B cell (primary cell): ENCODE results near the gene TPP2. TPM values are rescaled to one million over a fixed set of nuclear protein-coding genes. Genes with fewer than 3 reads are reported as not detected.

ENCODE experiments used
- ATAC-seq: fragments of 200-7000 bp; cut with Tn5 transposase; one replicate; pipeline ENCODE4 v1.10.0; 2021; ENCODE audit warnings: low read depth, mild to moderate bottlenecking, moderate number of reproducible peaks, moderate library complexity
- CTCF ChIA-PET: fragments of 350-600 bp; sonication (Branson Sonifier 250); formaldehyde crosslinking; loops from one replicate; lab custom pipeline; 2021; ENCODE audit warnings: antibody characterized with exemption, inconsistent platforms; lab: Charles Lee
- POLR2A ChIA-PET: fragments of 350-600 bp; sonication (Branson Sonifier 250); formaldehyde crosslinking; loops from one replicate; lab custom pipeline; 2021; ENCODE audit warnings: antibody characterized with exemption; lab: Charles Lee
- DNase-seq: peaks from one replicate; pipeline ENCODE4 v3.0.0; 2013
- H2AFZ ChIP-seq: 2 replicates; pipeline ENCODE4 v1.6.1; 2012; ENCODE audit warnings: mild to moderate bottlenecking, low read depth, low read length; ENCODE audit not compliant: insufficient read depth, poor library complexity, severe bottlenecking
- H3K27ac ChIP-seq, 2 donors: 1 replicate in 1 of 2; 2 replicates in 1 of 2; pipeline ENCODE4 v1.5.1; 2012 to 2013; ENCODE audit warnings: low read length in 2 of 2, mild to moderate bottlenecking in 2 of 2, moderate library complexity in 1 of 2
- H3K27me3 ChIP-seq, 4 experiments: fragments of 200-600 bp in 1 of 4; sonication (generic) in 1 of 4; replicated peaks in 1 of 4; 1 replicate in 2 of 4; 2 replicates in 2 of 4; pipeline versions ENCODE4 v1.6.1 to v1.7.0; 2013 to 2016; ENCODE audit warnings: low read length in 3 of 4, mild to moderate bottlenecking in 2 of 4, mixed read lengths in 1 of 4, moderate library complexity in 1 of 4; ENCODE audit not compliant: insufficient read depth in 4 of 4, control insufficient read depth in 3 of 4; ENCODE audit errors: control extremely low read depth in 1 of 4
- H3K36me3 ChIP-seq, 2 experiments: replicated peaks in 1 of 2; 1 replicate in 1 of 2; 2 replicates in 1 of 2; pipeline versions ENCODE4 v1.6.1 to v1.7.1; 2013; ENCODE audit warnings: low read length in 1 of 2; ENCODE audit not compliant: insufficient read depth in 2 of 2, control insufficient read depth in 1 of 2; ENCODE audit errors: control extremely low read depth in 1 of 2, extremely low read depth in 1 of 2
- H3K4me1 ChIP-seq, 2 donors: fragments of 200-600 bp in 1 of 2; sonication (generic) in 1 of 2; 1 replicate in 1 of 2; 2 replicates in 1 of 2; pipeline versions ENCODE4 v1.5.1 to v1.6.1; 2013 to 2017; ENCODE audit warnings: low read length in 2 of 2; ENCODE audit not compliant: control insufficient read depth in 2 of 2, insufficient read depth in 2 of 2
- H3K4me2 ChIP-seq: replicated peaks from 2 replicates; pipeline ENCODE3; 2012; ENCODE audit warnings: mild to moderate bottlenecking, low read depth, low read length; ENCODE audit not compliant: poor library complexity, severe bottlenecking
- H3K4me3 ChIP-seq, 5 experiments: fragments of 200-600 bp in 1 of 5; sonication (generic) in 1 of 5; 1 replicate in 3 of 5; 2 replicates in 2 of 5; pipeline versions ENCODE4 v1.5.1 to v1.7.0; 2011 to 2016; ENCODE audit warnings: low read length in 4 of 5, mild to moderate bottlenecking in 4 of 5, low read depth in 2 of 5, control low read depth in 1 of 5, moderate library complexity in 1 of 5; ENCODE audit not compliant: insufficient read depth in 1 of 5; ENCODE audit errors: control extremely low read depth in 1 of 5, extremely low read depth in 1 of 5
- H3K79me2 ChIP-seq: fragments of 200-600 bp; sonication (generic); one replicate; pipeline ENCODE4 v1.6.0; 2016; ENCODE audit warnings: low read length; ENCODE audit not compliant: control insufficient read depth, insufficient read depth
- H3K9ac ChIP-seq: fragments of 200-600 bp; sonication (generic); 2 replicates; pipeline ENCODE4 v1.6.1; 2017; ENCODE audit warnings: mild to moderate bottlenecking, low read length, moderate library complexity
- H3K9me3 ChIP-seq, 3 donors: one replicate each; pipeline versions ENCODE4 v1.6.1 to v1.7.1; 2013; ENCODE audit warnings: low read length in 2 of 3; ENCODE audit not compliant: control insufficient read depth in 2 of 3, insufficient read depth in 1 of 3; ENCODE audit errors: control extremely low read depth in 1 of 3
- H4K20me1 ChIP-seq: 2 replicates; pipeline ENCODE4 v1.6.0; 2012; ENCODE audit warnings: mild to moderate bottlenecking, low read length; ENCODE audit not compliant: insufficient read depth, control insufficient read depth, poor library complexity, severe bottlenecking
- H3K27ac Mint-ChIP-seq: one replicate; pipeline ENCODE4 v1.8.0; 2021; ENCODE audit warnings: mixed read lengths
- H3K27me3 Mint-ChIP-seq: one replicate; pipeline ENCODE4 v1.8.0; 2021; ENCODE audit warnings: mixed read lengths
- H3K4me1 Mint-ChIP-seq: one replicate; pipeline ENCODE4 v1.8.0; 2021; ENCODE audit warnings: mixed read lengths
- H3K4me3 Mint-ChIP-seq: one replicate; pipeline ENCODE4 v1.8.0; 2021; ENCODE audit warnings: mixed read lengths
- H3K9me3 Mint-ChIP-seq: one replicate; pipeline ENCODE4 v1.8.0; 2022; ENCODE audit warnings: mixed read lengths; ENCODE audit not compliant: insufficient read depth
- CTCF ChIP-seq: fragments of 200-600 bp; IDR thresholded peaks from one replicate; pipeline ENCODE4 v1.8.0; 2022; ENCODE audit warnings: antibody characterized with exemption, mild to moderate bottlenecking
- EZH2 ChIP-seq: IDR thresholded peaks from 2 replicates; pipeline ENCODE4 v1.6.1; 2012; ENCODE audit warnings: borderline replicate concordance, low read depth, mild to moderate bottlenecking, moderate library complexity, low read length; ENCODE audit not compliant: insufficient read depth, poor library complexity, severe bottlenecking
- WGBS: methylation state at CpG from one replicate; pipeline ENCODE4 v1.1.5; 2013; ENCODE audit warnings: missing lambda C conversion rate; ENCODE audit not compliant: insufficient coverage; 5-methylcytosine and 5-hydroxymethylcytosine counted together
- intact Hi-C: fragments of 100-400 bp; cut with micrococcal nuclease; formaldehyde crosslinking; loops from one replicate; pipeline ENCODE4 v1.10.0; 2022
- polyA plus RNA-seq: library from polyadenylated mRNA; depleted of rRNA; stranded (reverse); fragments of >200 nt; gene quantifications from 2 replicates; pipeline ENCODE4 v1.2.3, GENCODE V29; 2012
- total RNA-seq, 2 donors: library from RNA; stranded (reverse); fragments of 120-200 nt in 1 of 2; gene quantifications; 1 replicate in 1 of 2; 2 replicates in 1 of 2; pipeline versions ENCODE4 v1.2.3 to v1.2.4, GENCODE V29; 2013 to 2022

The TPP2 gene
- total and polyA plus RNA-seq, 2 donors (not counting 1 experiment from before 2014, with no cell fraction given): 22.1 to 51.1 TPM

- no peaks in the 10 kb centered on the region for H3K79me2 ChIP-seq
These were observed 53.7 kb downstream of the TPP2 start for GRCh38 chr13:102650444-102650843.

GRCh38 chr13:102651392-102651791 is 54.6 kb downstream of the TPP2 start:
- Histone ChIP-seq H3K27me3 (no peaks in the 10 kb centered on the region), H3K79me2 (no peaks in the 10 kb centered on the region), H2AFZ (no peak overlapping the region), H3K9me3 (no peaks in the 10 kb centered on the region), H3K27ac (no peak overlapping the region), H3K36me3 (peaks cover 3 to 40% of the 10 kb centered on the region in 2 experiments), H3K4me2 (no peak overlapping the region), H3K4me3 (no peak overlapping the region), H3K4me1 (no peaks in the 10 kb centered on the region), H3K9ac (no peak overlapping the region), H4K20me1 (no peaks in the 10 kb centered on the region)
- ATAC-seq: no peak
- Mint-ChIP-seq H3K4me1 (no peaks in the 10 kb centered on the region), H3K27ac (no peak overlapping the region), H3K27me3 (no peaks in the 10 kb centered on the region), H3K9me3 (no peaks in the 10 kb centered on the region), H3K4me3 (no peak overlapping the region)
- CTCF ChIA-PET: no interaction called here
- intact Hi-C loops: no loop called here
- DNase-seq: no peak
- TF ChIP-seq EZH2 (no peak), CTCF (no peak)
- POLR2A ChIA-PET: no interaction called here

More at GRCh38 chr13:102650444-102650843, 53.7 kb downstream of the TPP2 start:
- Histone ChIP-seq H3K27me3 (no peaks in the 10 kb centered on the region), H3K9me3 (no peaks in the 10 kb centered on the region), H3K9ac (no peak overlapping the region), H3K4me3 (no peak overlapping the region), H2AFZ (no peak overlapping the region), H4K20me1 (no peaks in the 10 kb centered on the region), H3K36me3 (peaks cover 5 to 39% of the 10 kb centered on the region in 2 experiments), H3K27ac (no peak overlapping the region), H3K4me1 (no peaks in the 10 kb centered on the region), H3K4me2 (no peak overlapping the region)
- DNase-seq (no peak), ATAC-seq (no peak)
- intact Hi-C loops: no loop called here
- no peaks in the 10 kb centered on the region for H3K9me3 Mint-ChIP-seq
- H3K27ac Mint-ChIP-seq: no peak overlapping the region
- no peaks in the 10 kb centered on the region for H3K27me3 Mint-ChIP-seq
- 100% methylated on average over 1 of the region's 3 CpGs for WGBS
- ChIA-PET POLR2A (no interaction called here), CTCF (no interaction called here)
- no peak overlapping the region for H3K4me3 Mint-ChIP-seq
- TF ChIP-seq CTCF: no peak
- no peak for TF ChIP-seq EZH2
- H3K4me1 Mint-ChIP-seq: no peaks in the 10 kb centered on the region
